ENCODE results near the gene LBP.
"Not testable (repeated sequence)": the region's sequence is repeated elsewhere in the genome, so short reads cannot be mapped to it uniquely, and the experiment has no call there.

Gene LBP

DNA sequence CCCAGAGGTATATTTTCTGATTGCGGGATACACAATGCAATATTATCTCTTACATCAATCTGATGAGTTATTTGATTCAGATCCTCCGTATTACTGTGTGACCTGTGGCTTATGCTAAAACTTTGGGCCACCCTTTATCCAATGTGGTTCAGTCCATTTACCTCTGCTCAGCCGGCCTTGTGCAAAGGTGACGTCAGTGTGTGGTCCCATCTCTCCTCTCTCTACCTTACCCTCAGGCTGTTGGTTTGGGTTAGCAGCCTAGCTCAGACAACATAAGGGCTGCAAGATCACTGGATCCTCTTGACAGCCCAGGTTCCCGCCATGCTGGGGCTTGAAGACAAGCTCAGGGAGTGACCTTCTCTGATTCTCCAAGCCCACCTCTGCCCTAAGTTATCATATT lies 55.8 kb downstream of the LBP start:
- no peak for DNase-seq

DNA sequence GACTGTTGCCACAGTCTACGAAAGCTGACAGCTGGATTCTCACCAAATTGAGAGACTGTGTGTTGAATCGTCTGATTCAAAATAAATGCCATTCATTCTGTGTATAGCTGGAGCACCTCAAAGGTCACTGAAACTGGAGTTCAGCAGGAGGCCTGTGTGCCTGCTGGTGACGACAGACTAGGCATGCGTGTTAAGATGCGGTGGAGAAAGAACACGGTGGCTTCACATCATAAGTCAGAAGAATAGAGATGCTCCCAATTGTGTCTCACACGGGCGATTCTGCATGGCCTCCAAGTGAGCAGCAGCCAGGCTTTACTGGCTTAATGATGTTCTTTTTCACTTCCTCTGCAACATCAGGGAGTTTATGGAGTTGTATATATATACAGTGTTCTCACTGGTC lies 56.5 kb downstream of the LBP start:
- no peak for DNase-seq

DNA sequence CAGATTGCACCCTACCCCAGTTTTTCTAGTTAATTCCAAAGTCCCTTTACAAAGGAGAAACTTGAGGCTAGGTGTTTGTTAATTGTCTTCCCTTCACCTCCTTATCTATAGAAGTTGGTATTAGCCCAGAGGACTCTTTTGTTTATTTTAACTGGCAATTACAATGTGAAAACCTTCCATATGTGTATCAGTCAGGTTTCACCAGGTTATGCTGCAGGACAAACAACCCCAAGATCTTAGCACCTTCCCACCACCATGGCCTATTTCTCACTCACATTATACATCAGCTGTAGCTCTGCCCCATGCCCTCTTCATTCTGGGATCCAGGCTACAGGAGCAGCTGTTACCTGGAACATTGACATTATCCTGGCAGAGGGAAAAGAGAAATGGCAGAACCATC lies 57.7 kb downstream of the LBP start:
- no peak for DNase-seq

DNA sequence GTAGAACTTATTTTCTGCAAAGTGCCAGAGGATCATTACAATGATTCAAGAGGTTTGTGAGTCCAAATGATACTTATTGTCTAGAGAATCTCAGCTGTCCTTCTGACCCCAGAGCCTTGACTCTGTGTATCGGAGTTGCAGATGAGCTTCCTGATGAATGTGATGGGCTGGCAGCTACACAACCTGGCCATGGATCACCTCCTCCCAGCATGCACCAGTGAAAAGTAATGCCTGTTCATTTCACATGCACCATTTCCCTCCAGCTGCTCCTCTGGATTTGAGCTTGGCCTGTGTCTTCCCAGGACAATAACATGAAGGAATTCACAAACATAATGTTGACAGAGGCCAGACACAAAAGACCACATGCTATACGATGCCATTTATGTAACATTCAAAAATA lies 58.9 kb downstream of the LBP start:
- DNase-seq = no peak

DNA sequence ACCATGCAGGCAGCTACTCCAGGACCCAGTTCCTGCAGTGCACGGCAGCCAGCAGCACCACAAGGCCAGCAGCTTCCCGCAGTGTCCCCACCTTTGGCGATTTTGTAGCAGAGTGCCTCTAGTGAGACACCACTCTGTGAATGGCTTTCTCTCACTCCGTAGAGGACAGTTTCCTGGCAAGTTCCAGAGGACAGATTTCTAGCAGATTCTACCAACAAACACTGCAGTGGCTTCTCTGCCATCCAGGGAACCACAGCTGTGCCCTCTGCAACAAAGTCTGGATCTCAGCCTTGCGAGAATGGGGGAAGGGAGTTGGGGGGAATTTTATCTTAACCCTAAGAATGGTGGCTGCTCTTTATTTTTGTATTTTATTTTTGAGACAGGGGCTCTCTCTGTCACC lies 60.2 kb downstream of the LBP start:
- DNase-seq = no peak

DNA sequence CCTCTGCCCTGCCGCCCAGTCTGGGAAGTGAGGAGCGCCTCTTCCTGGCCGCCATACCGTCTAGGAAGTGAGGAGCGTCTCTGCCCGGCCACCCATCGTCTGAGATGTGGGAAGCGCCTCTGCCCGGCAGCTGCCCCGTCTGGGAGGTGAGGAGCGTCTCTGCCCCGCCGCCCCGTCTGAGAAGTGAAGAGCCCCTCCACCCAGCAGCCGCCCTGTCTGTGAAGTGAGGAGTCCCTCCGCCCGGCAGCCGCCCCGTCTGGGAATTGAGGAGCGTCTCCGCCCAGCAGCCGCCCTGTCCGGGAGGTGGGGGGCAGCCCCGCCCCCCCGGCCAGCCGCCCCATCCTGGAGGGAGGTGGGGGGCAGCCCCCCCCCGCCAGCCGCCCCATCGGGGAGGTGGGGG lies 61.0 kb downstream of the LBP start:
- no peak for DNase-seq

DNA sequence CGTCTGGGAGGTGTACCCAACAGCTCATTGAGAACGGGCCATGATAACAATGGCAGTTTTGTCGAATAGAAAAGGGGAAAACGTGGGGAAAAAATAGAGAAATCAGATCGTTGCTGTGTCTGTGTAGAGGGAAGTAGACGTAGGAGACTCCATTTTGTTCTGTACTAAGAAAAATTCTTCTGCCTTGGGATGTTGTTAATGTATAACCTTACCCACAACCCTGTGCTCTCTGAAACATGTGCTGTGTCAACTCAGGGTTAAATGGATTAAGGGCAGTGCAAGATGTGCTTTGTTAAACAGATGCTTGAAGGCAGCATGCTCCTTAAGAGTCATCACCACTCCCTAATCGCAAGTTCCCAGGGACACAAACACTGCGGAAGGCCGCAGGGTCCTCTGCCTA lies 61.5 kb downstream of the LBP start:
- not testable (repeated sequence) for DNase-seq

DNA sequence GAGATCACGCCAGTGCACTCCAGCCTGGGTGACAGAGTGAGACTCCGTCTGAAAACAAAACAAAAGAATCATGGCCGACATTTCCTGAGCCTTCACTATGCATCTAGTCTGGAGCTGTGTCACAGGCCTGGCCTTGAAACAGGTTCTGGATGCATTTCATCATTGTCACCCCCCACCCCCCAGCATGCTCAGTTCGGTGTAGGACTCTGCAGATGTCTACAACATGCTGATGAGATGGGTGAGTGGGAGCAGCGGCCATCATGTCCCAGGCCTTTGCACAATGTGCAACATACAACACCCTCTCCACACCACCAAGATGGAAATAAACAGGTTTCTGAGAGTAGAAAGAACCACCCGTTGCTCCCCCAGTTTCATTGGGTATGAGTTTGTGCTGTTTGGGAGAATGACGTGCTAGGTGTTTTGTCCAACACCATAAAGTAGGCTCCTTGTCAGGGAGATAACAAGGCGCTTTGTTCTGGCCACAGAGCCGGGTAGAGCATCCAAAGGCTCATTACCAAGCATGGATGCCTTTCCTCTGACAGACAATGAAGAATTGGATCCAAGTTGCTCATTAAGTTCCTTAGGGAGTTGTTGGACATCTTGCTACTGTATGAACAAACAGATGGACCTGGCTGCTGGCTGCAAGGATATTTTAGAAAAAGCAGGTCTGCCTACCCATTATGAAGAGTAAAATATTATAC lies 66.7 kb downstream of the LBP start:
- DNase-seq = no peak

DNA sequence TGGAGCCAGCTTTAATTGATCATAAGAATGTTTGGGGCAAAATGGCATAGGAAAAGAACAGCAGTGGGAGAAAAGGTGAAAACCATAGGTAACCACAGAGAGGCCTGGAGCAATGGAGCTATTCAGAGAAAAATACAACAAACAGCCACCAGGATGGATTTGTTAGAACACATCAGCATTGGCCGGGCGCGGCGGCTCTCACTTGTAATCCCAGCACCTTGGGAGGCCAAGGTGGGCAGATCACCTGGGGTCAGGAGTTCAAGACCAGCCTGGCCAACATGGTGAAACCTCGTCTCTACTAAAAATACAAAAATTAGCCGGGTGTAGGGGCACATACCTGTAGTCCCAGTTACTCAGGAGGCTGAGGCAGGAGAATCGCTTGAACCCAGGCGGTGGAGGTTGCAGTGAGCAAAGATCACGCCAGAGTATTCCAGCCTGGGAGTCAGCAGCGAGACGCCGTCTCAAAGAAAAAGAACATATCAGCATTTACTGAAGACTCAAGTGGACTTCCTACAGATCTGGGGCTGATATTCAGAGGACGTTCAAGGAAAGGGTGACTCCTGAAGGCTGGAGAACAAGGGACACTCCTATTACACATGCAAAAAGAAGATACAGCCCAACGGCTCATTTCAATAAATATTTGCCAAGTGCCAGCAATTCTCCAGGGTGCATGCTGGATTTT lies 68.6 kb downstream of the LBP start:
- no peak for DNase-seq

DNA sequence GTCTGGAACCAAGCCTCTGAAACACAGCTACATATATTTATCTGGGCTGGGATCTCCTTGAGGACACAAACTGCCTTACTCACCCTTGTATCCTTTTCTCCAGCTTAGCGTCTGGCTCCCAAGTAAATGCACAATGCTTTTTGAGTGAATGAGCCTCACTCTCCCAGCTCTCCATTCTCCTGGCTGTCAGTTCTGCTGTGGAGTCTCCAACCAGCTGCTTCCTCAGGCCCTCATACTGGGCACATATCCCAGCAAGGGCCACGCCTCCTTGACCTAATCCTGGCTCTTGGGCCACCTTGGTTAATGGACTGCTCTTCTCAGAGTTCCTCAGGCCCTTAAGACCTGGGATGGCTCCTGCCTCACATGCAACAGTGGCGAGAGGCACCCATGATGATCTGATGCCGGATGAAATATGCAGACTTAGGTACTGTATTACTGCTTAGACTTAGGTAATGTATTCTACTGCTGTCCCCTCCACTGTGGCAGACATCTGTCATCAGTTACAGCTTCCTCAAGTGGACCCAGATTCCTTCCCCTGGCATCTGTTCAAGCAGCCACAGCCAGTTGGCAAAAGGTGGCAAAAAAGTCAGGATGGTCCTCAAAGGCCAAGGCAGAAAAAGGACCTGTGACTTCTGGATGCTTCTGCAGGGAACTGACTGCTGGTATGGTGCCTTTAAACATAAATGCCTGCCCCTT lies 72.4 kb downstream of the LBP start:
- DNase-seq = no peak

DNA sequence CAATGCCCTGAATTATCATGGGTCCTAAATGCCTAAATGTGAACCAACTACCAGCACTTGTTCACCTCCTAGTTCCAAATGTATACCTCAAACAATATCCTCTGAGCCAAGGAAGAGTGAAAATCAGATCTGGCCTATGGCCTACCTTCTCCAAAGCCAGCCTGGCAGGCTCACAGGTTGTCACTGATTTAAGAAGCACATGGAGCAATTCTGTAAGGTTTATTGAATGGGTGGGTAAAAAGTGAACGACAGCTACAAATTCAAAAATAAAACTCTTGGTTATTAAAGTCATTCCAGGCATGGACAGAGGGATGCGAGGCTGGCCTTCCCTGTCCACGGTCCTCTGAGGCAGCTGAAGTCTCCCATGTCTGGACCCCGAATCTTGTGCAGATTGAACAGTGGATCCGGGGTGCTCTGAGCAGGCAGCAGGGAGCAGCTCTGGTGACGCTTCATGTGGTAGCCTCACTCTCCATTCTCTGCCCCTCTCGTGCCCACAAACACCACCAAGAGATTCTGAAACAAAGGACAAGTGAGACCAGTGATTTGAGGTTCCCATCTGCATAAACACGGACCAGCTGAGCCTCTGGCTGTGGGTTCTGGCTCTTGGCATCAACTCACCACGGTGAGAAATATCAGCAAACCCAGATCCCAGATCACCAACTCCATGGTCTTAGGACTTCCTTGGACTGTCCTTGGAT lies 74.3 kb downstream of the LBP start:
- no peak for DNase-seq

DNA sequence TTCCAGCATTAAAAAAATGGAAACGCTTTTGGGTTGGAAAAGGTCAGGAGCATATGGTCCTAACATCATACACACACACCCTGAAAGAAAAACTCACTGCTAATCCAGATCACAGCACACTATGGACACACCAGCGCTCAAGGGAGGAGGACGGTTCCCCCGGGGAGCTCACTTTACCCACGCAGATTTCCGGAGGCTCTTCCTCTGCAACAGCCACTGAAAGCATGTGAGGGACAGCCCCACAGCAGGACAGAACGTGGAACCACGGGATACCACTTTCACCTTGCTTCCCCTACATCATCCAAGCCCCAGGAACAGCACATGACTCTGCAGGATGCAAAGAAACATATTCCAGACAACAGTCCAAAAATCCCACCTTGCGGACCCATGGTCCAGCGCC lies 75.6 kb downstream of the LBP start:
- no peak for DNase-seq

DNA sequence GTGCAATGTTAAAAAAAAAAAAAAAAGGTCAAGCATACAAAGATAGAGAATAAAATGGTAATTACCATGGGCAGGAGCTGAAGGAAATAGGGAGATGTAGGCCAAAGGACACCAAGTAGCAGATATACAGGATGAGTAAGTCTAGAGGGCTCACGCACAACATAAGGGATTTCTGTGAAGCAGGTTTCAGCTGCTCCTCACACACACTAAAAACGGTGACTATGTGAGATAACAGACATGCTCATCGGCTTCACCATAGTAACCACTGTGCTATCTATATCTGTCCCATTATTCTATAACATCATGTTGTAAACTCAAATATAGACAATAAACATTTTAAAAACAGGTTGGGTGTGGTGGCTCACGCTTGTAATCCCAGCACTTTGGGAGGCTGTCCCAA lies 77.3 kb downstream of the LBP start:
- no peak for DNase-seq

DNA sequence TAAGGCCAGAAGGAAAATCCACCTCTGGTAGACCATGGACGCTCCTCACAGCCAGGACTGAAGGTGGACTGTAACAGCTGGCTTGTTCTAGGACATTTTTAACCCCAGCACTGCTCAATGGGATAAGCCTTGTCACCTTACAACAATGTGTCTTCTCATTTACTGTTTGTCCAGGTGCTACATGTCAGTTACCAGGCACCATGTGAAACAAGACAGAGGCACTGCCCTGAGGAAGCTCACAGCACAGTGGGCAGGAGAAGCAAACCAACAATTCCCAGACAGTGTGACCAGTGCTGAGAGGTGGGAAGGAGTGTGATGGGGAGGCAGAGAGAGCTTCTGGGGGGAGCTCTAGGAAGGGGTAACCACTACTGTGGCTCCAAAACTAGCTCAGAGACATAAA lies 78.1 kb downstream of the LBP start:
- DNase-seq = no peak

DNA sequence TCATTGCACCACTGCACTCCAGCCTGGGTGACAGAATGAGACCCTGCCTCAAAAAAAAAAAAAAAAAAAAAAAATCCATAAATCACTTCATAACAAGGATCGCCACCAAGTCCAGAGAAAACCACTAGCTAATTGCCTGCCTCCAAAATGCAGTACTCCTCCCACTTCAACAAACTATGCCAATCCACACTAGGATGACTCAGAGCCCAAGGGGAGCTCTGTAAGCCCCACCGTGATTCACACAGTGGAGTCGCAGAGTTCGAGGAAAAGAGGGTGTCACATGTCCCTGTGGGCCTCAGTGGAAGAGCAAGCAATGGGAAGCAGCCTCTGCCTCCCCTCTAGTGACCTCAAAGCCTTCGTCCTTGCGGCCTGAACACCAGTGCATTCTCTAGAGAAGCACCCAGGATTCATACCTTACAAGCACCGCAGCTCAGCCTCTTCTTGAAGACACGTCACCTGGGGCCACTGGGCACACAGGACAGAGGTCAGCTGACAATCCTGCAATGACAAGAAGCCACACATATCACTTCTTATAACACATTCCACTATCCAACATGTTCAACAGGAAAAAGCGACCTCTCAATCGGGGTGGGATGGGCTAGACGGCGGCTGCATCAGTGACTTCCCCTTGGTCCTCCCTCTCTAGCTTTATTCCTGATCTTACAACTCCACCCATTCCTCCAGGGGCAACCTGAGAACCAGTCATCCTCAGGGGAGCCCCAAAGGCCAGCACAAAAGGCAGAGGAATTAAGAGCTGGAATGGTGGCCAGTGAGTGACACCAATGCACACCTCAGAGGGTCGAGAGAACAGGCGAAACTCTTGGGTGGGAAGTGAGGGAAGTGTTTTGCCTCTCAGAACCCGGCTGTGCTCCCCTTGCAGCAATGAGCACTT lies 80.0 kb downstream of the LBP start:
- DNase-seq = no peak
